Activated CD8-positive, alpha-beta memory T cell treated with anti-CD3 and anti-CD28 coated beads for 36 hours (primary cell): ENCODE measurements around the gene MAP3K19. TPM values are rescaled to one million over a fixed set of nuclear protein-coding genes. Genes with fewer than 3 reads are reported as not detected.
"Not testable (repeated sequence)": the region's sequence is repeated elsewhere in the genome, so short reads cannot be mapped to it uniquely, and the experiment has no call there.

ENCODE experiments used
- CTCF ChIA-PET: fragments of 350-600 bp; sonication (Branson Sonifier 250); formaldehyde crosslinking; loops from one replicate; lab custom pipeline; 2021; ENCODE audit warnings: antibody characterized with exemption; lab: Charles Lee
- POLR2A ChIA-PET: fragments of 350-600 bp; sonication (Branson Sonifier 250); formaldehyde crosslinking; loops from one replicate; lab custom pipeline; 2021; ENCODE audit warnings: antibody characterized with exemption; lab: Charles Lee
- total RNA-seq, 2 experiments: library from RNA; stranded (reverse); gene quantifications; one replicate each; pipeline ENCODE4 v1.2.3, GENCODE V29; 2021

MAP3K19 gene
- total RNA-seq, result not detected

GRCh38 chr2:135047300-135047699, at the start of gene MAP3K19:
Gene MAP3K19 (minus strand): TSS chr2:135047447. CDS start chr2:135024647, 22,800 bp downstream.
- ChIA-PET CTCF (interaction anchor here (1.5 kb wide), 1 partner anchor 43 kb away, joined by 4 read pairs; no protein-coding TSS in a partner anchor), POLR2A (no interaction called here)

GRCh38 chr2:135096665-135097446, 49.6 kb upstream of the MAP3K19 start:
- ChIA-PET POLR2A (no interaction called here), CTCF (no interaction called here)

GRCh38 chr2:135095591-135095990, 48.3 kb upstream of the MAP3K19 start:
- ChIA-PET POLR2A (no interaction called here), CTCF (no interaction called here)

GRCh38 chr2:135094508-135094907, 47.3 kb upstream of the MAP3K19 start:
- CTCF ChIA-PET, result no interaction called here

GRCh38 chr2:135093670-135094330, 46.6 kb upstream of the MAP3K19 start:
- POLR2A ChIA-PET, result no interaction called here
- CTCF ChIA-PET, result no interaction called here

More at GRCh38 chr2:135094508-135094907, 47.3 kb upstream of the MAP3K19 start:
- POLR2A ChIA-PET, result no interaction called here

GRCh38 chr2:135093193-135093592, 45.9 kb upstream of the MAP3K19 start:
- ChIA-PET POLR2A (no interaction called here), CTCF (no interaction called here)

- ChIA-PET CTCF (no interaction called here), POLR2A (no interaction called here)
These were observed 44.4 kb upstream of the MAP3K19 start for GRCh38 chr2:135091681-135092080.

- CTCF ChIA-PET, POLR2A ChIA-PET: not testable (repeated sequence)
These were observed 42.4 kb upstream of the MAP3K19 start for GRCh38 chr2:135089597-135089996.

- ChIA-PET POLR2A (no interaction called here), CTCF (no interaction called here)
These were observed 39.0 kb upstream of the MAP3K19 start for GRCh38 chr2:135086222-135086621.

- ChIA-PET CTCF (no interaction called here), POLR2A (no interaction called here)
These were observed 31.2 kb upstream of the MAP3K19 start for GRCh38 chr2:135078417-135078816.

GRCh38 chr2:135076556-135076955, 29.3 kb upstream of the MAP3K19 start:
- CTCF ChIA-PET, result no interaction called here
- POLR2A ChIA-PET, result no interaction called here

- ChIA-PET POLR2A (no interaction called here), CTCF (no interaction called here)
These were observed 27.0 kb upstream of the MAP3K19 start for GRCh38 chr2:135074216-135074615.

- ChIA-PET CTCF (no interaction called here), POLR2A (no interaction called here)
These were observed 25.1 kb upstream of the MAP3K19 start for GRCh38 chr2:135072125-135072997.

GRCh38 chr2:135066710-135067109, 19.5 kb upstream of the MAP3K19 start:
- ChIA-PET CTCF (interaction anchor here (1.8 kb wide), 1 partner anchor 24 kb away, joined by 4 read pairs; no protein-coding TSS in a partner anchor), POLR2A (no interaction called here)

GRCh38 chr2:135064149-135064548, 16.9 kb upstream of the MAP3K19 start:
- POLR2A ChIA-PET, result interaction anchor here (0.8 kb wide), 1 partner anchor 645 kb away, joined by 3 read pairs; no protein-coding TSS in a partner anchor
- CTCF ChIA-PET, result no interaction called here

GRCh38 chr2:135063210-135063609, 16.0 kb upstream of the MAP3K19 start:
- ChIA-PET CTCF (no interaction called here), POLR2A (no interaction called here)

GRCh38 chr2:135059577-135059976, 12.3 kb upstream of the MAP3K19 start:
- ChIA-PET CTCF (no interaction called here), POLR2A (no interaction called here)

- CTCF ChIA-PET, result no interaction called here
These were observed 9.5 kb upstream of the MAP3K19 start for GRCh38 chr2:135056790-135057189.

GRCh38 chr2:135055182-135055786, 8.0 kb upstream of the MAP3K19 start:
- ChIA-PET POLR2A (no interaction called here), CTCF (no interaction called here)

More at GRCh38 chr2:135056790-135057189, 9.5 kb upstream of the MAP3K19 start:
- POLR2A ChIA-PET, result interaction anchor here (0.6 kb wide), 2 partner anchors 101 to 663 kb away, joined by 4 to 5 read pairs; no protein-coding TSS in a partner anchor
